HG02642 (cell line): ENCODE data around the gene RNF150.
A peak's percentile ranks its signal among the peaks of the same experiment; 100 is the strongest.
"Not testable (repeated sequence)": the region's sequence is repeated elsewhere in the genome, so short reads cannot be mapped to it uniquely, and the experiment has no call there.

Source experiments
- ATAC-seq: cut with Tn5 transposase; IDR thresholded peaks from one replicate; pipeline ENCODE4 v1.9.1; 2021; ENCODE audit warnings: mild to moderate bottlenecking; ENCODE audit not compliant: unreplicated experiment, poor library complexity

Gene RNF150

GRCh38 chr4:140841186-140841585 is 292.1 kb downstream of the RNF150 start:
- no peak for ATAC-seq

- ATAC-seq: no peak
Measured at GRCh38 chr4:140839888-140840790, 293.1 kb downstream of the RNF150 start.

GRCh38 chr4:140839406-140839805 is 293.9 kb downstream of the RNF150 start:
- no peak for ATAC-seq

GRCh38 chr4:140837736-140838135 is 295.5 kb downstream of the RNF150 start:
- ATAC-seq: no peak

DNA sequence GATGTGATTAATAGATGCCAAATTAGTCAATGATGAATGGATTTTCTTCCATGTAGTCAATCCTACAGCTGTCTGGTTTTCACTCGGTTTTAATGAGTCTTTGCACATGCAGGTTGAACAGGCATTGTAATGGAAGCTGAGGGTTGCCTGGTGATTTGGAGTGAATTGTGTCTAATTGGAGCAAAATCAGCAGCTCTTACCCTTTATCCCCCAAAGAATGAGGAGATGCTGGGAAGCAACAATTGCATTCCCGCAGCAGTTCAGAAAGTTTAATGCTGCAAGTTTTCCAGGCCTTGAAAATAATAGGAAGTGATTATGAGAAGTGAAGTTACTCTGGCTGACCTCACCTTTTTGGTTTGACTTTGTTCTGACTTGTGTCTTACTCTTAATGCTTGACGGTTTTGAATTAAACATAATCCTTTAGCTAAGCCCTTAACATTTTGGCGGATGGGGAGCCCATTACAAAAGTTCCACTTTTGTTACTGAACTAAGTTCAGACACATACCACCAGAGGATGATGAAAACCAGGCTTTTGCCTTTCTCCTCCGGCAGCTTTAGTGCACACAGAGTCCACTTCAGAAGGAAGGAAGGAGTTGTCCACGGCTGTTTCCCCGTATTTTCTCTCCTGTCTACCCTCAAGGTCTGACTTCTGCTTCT is 298.3 kb downstream of the RNF150 start:
- ATAC-seq: no peak

DNA sequence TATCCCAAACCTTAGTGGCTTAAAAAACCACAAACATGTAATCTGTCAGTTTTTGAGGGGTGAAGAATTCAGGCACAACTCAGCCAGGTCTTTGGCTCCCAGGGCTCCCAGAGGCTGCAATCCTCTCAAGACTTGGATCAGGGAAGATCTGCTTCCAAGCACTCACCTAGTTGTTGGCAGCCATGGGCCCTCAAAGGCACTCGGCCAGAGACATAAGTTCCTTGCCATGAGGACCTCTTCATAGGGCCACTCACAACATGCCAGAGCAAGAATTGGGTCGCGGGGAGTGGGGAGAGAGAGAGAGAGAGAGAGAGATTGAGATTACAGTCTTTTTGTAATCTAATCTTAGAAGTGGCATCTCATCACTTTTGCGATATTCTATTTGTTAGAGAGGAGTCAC is 300.0 kb downstream of the RNF150 start:
- no peak for ATAC-seq

- peak; percentile 89 for ATAC-seq
Measured at GRCh38 chr4:140829825-140830224, 303.4 kb downstream of the RNF150 start.

- ATAC-seq: peak; percentile 50
Measured at GRCh38 chr4:140826701-140827027, 306.6 kb downstream of the RNF150 start.

DNA sequence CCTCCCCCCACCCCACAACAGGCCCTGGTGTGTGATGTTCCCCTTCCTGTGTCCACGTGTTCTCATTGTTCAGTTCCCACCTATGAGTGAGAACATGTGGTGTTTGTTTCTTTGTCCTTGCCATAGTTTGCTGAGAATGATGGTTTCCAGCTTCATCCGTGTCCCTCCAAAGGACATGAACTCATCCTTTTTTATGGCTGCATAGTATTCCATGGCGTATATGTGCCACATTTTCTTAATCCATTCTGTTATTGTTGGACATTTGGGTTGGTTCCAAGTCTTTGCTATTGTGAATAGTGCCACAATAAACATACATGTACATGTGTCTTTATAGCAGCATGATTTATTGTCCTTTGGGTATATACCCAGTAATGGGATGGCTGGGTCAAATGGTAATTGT is 312.7 kb downstream of the RNF150 start:
- ATAC-seq: not testable (repeated sequence)

DNA sequence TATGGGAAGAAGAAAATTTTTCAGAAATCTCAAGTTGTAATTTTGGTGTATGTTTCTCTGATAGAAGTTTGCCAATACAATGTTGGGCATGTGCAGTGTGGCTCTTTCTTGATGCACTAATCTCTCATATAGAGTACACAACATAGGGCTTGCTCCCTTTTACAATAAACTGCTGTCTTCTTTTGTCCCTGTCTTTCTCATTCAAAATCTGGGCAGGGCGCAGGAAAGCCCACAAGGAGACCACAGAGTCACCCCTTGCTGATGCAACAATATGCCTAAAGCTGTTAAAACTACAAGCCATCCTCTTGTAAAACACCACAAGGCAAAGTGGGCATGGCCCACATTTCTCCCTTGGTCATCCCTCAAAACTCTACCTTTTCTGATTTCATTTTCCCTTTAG is 313.7 kb downstream of the RNF150 start:
- no peak for ATAC-seq

- no peak for ATAC-seq
Measured at GRCh38 chr4:140818433-140818832, 314.8 kb downstream of the RNF150 start.

GRCh38 chr4:140816806-140817510 is 316.3 kb downstream of the RNF150 start:
- no peak for ATAC-seq

DNA sequence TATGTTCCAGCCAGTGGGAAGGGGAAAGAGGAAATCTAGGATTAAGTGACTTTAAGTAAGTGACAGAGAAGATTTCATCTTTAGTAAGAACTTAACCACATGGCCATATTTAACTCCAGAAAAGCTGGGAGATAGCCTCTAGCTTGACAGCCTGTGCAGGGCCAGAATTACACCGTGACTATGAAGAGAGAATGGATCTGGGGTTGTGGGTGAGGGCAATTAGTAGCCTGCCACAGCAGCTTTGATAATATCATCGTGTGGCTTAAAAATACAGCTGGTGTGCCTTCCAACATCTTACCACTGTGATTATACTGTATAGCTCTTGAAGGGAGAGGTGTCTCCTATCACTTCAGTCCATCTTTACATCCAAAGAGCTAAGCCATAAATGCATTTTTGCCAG is 319.5 kb downstream of the RNF150 start:
- no peak for ATAC-seq

GRCh38 chr4:140812916-140813315 is 320.4 kb downstream of the RNF150 start:
- ATAC-seq: no peak

- ATAC-seq: no peak
Measured at GRCh38 chr4:140811429-140811828, 321.8 kb downstream of the RNF150 start.

GRCh38 chr4:140810591-140811169 is 322.6 kb downstream of the RNF150 start:
- ATAC-seq: not testable (repeated sequence)
